WTC11 (cell line): ENCODE measurements around the gene RGS6. TPM values are rescaled to one million over a fixed set of nuclear protein-coding genes. Genes with fewer than 3 reads are reported as not detected.

ENCODE experiments used
- ATAC-seq: fragments of 200-7000 bp; cut with Tn5 transposase; 2 replicates; pipeline ENCODE4 v1.10.0; 2021; ENCODE audit warnings: mild to moderate bottlenecking, moderate library complexity
- CTCF ChIA-PET: fragments of 300-600 bp; sonication (Branson Sonifier 250); formaldehyde crosslinking; loops from one replicate; lab custom pipeline; 2021; ENCODE audit warnings: antibody characterized with exemption; lab: Charles Lee
- POLR2A ChIA-PET: fragments of 350-600 bp; sonication (Branson Sonifier 250); formaldehyde crosslinking; loops from one replicate; lab custom pipeline; 2021; ENCODE audit warnings: antibody characterized with exemption; lab: Charles Lee
- DNase-seq: peaks from one replicate; pipeline ENCODE4 v3.0.0; 2021; ENCODE audit warnings: low spot score
- H3K27ac Mint-ChIP-seq: 2 replicates; pipeline ENCODE4 v1.8.0; 2021; ENCODE audit warnings: mixed read lengths
- H3K27me3 Mint-ChIP-seq: 2 replicates; pipeline ENCODE4 v1.8.0; 2021; ENCODE audit warnings: low read depth, mild to moderate bottlenecking, moderate library complexity, mixed read lengths
- H3K36me3 Mint-ChIP-seq: 2 replicates; pipeline ENCODE4 v1.8.0; 2021; ENCODE audit warnings: mixed read lengths
- H3K4me1 Mint-ChIP-seq: 2 replicates; pipeline ENCODE4 v1.8.0; 2022; ENCODE audit warnings: mixed read lengths
- H3K4me3 Mint-ChIP-seq: 2 replicates; pipeline ENCODE4 v1.8.0; 2021; ENCODE audit warnings: mild to moderate bottlenecking, moderate library complexity, mixed read lengths
- H3K9me3 Mint-ChIP-seq: 2 replicates; pipeline ENCODE4 v1.8.0; 2021; ENCODE audit warnings: mixed read lengths
- CBFB ChIP-seq: sonication (generic); formaldehyde crosslinking; IDR thresholded peaks from 2 replicates; pipeline ENCODE4 v1.8.1; 2022; ENCODE audit warnings: mild to moderate bottlenecking, low read depth, missing genetic modification reagents
- GTF2I ChIP-seq: fragments of 250-450 bp; sonication (Bioruptor Pico); conservative IDR thresholded peaks from 2 replicates; pipeline ENCODE4 v1.4.0; 2021; ENCODE audit warnings: mild to moderate bottlenecking
- MXD4 ChIP-seq: fragments of 250-450 bp; sonication (Bioruptor Pico); IDR thresholded peaks from 2 replicates; pipeline ENCODE4 v1.8.0; 2021; ENCODE audit warnings: mild to moderate bottlenecking, moderate library complexity, borderline replicate concordance
- NR1H2 ChIP-seq: sonication (generic); formaldehyde crosslinking; IDR thresholded peaks from 2 replicates; pipeline ENCODE4 v1.9.0; 2021; ENCODE audit warnings: mild to moderate bottlenecking, moderate library complexity, missing genetic modification reagents
- NR3C1 ChIP-seq: sonication (generic); formaldehyde crosslinking; conservative IDR thresholded peaks from 2 replicates; pipeline ENCODE4 v1.8.1; 2023; ENCODE audit warnings: low read depth, mild to moderate bottlenecking, missing genetic modification reagents
- RELA ChIP-seq: sonication (generic); formaldehyde crosslinking; IDR thresholded peaks from 2 replicates; pipeline ENCODE4 v1.8.1; 2022; ENCODE audit warnings: missing genetic modification reagents, mild to moderate bottlenecking, borderline replicate concordance
- SMAD3 ChIP-seq: sonication (generic); formaldehyde crosslinking; IDR thresholded peaks from 2 replicates; pipeline ENCODE4 v1.8.0; 2022; ENCODE audit warnings: missing genetic modification reagents, mild to moderate bottlenecking, borderline replicate concordance
- SOX15 ChIP-seq: fragments of 250-450 bp; sonication (Bioruptor Pico); IDR thresholded peaks from 2 replicates; pipeline ENCODE4 v1.9.0; 2021; ENCODE audit warnings: mild to moderate bottlenecking
- TCF7 ChIP-seq: sonication (generic); formaldehyde crosslinking; IDR thresholded peaks from 2 replicates; pipeline ENCODE4 v1.8.0; 2022; ENCODE audit warnings: mild to moderate bottlenecking, low read depth, missing genetic modification reagents, moderate library complexity
- ZBTB21 ChIP-seq: sonication (generic); formaldehyde crosslinking; IDR thresholded peaks from 2 replicates; pipeline ENCODE4 v1.8.1; 2023; ENCODE audit warnings: mild to moderate bottlenecking, missing genetic modification reagents, borderline replicate concordance
- ZNF317 ChIP-seq: sonication (generic); formaldehyde crosslinking; IDR thresholded peaks from 2 replicates; pipeline ENCODE4 v1.8.1; 2023; ENCODE audit warnings: low read depth, mild to moderate bottlenecking, moderate library complexity, missing genetic modification reagents, borderline replicate concordance
- total RNA-seq: library from RNA; stranded (reverse); gene quantifications from 3 replicates; pipeline ENCODE4 v1.2.3, GENCODE V29; 2021
- TF ChIP-seq, protein P1 (sequence below): sonication (generic); formaldehyde crosslinking; conservative IDR thresholded peaks from 2 replicates; pipeline ENCODE4 v1.8.1; 2022; ENCODE audit warnings: mild to moderate bottlenecking, missing genetic modification reagents
- TF ChIP-seq, protein P2 (sequence below): fragments of 250-450 bp; sonication (Bioruptor Pico); conservative IDR thresholded peaks from 2 replicates; pipeline ENCODE4 v1.9.0; 2021; ENCODE audit warnings: mild to moderate bottlenecking
- TF ChIP-seq, protein P3 (sequence below): fragments of 250-450 bp; sonication (Bioruptor Pico); IDR thresholded peaks from 2 replicates; pipeline ENCODE4 v1.9.0; 2021; ENCODE audit warnings: mild to moderate bottlenecking, borderline replicate concordance
- TF ChIP-seq, protein P4 (sequence below): fragments of 250-450 bp; sonication (Bioruptor Pico); IDR thresholded peaks from 2 replicates; pipeline ENCODE4 v1.9.0; 2021; ENCODE audit warnings: mild to moderate bottlenecking
- TF ChIP-seq, protein P5 (sequence below): sonication (generic); formaldehyde crosslinking; IDR thresholded peaks from 2 replicates; pipeline ENCODE4 v1.8.1; 2023; ENCODE audit warnings: mild to moderate bottlenecking, moderate library complexity, missing genetic modification reagents
- TF ChIP-seq, protein P6 (sequence below): fragments of 250-450 bp; sonication (Bioruptor Pico); IDR thresholded peaks from 2 replicates; pipeline ENCODE4 v1.9.0; 2021; ENCODE audit warnings: mild to moderate bottlenecking
- TF ChIP-seq, protein P7 (sequence below): sonication (generic); formaldehyde crosslinking; IDR thresholded peaks from 2 replicates; pipeline ENCODE4 v1.8.1; 2023; ENCODE audit warnings: mild to moderate bottlenecking, missing genetic modification reagents

Gene RGS6
- total RNA-seq, 1 experiment from 2014 or later = 1.0 TPM

DNA sequence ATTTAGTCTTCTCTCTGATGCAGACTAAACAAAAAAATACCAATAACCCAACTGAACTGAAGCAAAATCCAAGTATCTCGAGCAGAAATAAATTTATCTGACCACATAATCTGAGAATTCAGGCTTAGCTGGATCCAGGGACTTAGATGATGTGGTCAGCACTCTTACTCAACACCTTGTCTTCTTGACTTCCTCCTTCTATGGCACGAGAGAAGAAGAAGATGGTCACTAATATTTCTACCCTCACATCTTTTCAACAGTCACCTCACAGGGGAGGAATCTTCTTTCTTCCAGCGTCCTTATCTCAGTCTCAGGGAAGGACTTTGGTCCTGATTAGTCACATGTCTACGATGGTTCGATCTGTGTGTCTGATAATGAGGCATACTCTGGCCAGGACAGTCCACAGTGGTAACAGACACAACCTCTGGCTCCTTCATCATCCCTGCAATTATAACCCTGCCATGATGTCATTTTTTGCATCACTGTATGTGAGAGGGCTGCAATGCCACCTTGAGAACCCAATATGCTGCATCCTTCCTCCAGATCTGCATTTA is 15.8 kb downstream of the RGS6 start:
- Mint-ChIP-seq H3K9me3 (peaks cover 8% of the 10 kb centered on the region), H3K4me1 (no peaks in the 10 kb centered on the region), H3K4me3 (no peak overlapping the region), H3K36me3 (no peaks in the 10 kb centered on the region), H3K27ac (no peak overlapping the region), H3K27me3 (no peaks in the 10 kb centered on the region)
- CTCF ChIA-PET = no interaction called here
- no peak for DNase-seq
- ATAC-seq = no peak
- TF ChIP-seq CBFB (CRISPR knock-in tag) (no peak), TCF7 (CRISPR knock-in tag) (no peak), MXD4 (CRISPR knock-in tag) (no peak), SMAD3 (CRISPR knock-in tag) (no peak), GTF2I (no peak), SOX15 (no peak), ZNF317 (CRISPR knock-in tag) (no peak), NR1H2 (CRISPR knock-in tag) (no peak), RELA (no peak), ZBTB21 (CRISPR knock-in tag) (no peak), NR3C1 (no peak)
- TF ChIP-seq, protein P1, sequence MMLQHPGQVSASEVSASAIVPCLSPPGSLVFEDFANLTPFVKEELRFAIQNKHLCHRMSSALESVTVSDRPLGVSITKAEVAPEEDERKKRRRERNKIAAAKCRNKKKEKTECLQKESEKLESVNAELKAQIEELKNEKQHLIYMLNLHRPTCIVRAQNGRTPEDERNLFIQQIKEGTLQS = no peak
- TF ChIP-seq, protein P2, sequence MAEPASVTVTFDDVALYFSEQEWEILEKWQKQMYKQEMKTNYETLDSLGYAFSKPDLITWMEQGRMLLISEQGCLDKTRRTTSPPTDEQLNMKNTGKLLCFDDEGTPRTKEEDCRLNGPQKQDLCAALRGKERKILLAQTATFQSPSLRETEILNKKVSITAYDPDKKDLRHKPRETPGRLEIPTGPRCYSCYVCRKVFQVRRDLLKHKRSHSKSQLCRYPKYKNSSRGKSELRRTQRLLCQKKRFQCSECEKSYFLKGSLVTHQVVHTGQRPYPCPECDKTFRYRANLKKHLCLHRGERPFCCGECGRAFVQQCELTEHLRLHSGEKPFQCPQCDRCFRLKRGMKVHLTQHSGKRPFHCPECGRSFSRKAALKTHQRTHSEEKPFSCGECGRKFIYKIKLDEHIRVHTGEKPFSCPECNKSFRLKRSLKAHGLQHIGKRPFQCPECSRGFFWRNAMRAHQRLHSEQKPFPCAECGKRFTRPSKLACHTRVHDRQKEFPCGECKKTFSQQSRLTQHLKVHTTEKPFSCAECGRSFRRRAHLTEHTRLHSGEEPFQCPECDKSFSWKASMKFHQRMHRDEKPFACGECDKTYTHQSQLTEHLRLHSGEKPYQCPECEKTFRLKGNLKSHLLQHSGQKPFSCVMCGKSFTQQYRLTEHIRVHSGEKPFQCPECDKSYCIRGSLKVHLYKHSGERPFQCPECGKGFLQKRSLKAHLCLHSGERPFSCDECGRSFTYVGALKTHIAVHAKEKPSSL (CRISPR knock-in tag) = no peak
- TF ChIP-seq, protein P3, sequence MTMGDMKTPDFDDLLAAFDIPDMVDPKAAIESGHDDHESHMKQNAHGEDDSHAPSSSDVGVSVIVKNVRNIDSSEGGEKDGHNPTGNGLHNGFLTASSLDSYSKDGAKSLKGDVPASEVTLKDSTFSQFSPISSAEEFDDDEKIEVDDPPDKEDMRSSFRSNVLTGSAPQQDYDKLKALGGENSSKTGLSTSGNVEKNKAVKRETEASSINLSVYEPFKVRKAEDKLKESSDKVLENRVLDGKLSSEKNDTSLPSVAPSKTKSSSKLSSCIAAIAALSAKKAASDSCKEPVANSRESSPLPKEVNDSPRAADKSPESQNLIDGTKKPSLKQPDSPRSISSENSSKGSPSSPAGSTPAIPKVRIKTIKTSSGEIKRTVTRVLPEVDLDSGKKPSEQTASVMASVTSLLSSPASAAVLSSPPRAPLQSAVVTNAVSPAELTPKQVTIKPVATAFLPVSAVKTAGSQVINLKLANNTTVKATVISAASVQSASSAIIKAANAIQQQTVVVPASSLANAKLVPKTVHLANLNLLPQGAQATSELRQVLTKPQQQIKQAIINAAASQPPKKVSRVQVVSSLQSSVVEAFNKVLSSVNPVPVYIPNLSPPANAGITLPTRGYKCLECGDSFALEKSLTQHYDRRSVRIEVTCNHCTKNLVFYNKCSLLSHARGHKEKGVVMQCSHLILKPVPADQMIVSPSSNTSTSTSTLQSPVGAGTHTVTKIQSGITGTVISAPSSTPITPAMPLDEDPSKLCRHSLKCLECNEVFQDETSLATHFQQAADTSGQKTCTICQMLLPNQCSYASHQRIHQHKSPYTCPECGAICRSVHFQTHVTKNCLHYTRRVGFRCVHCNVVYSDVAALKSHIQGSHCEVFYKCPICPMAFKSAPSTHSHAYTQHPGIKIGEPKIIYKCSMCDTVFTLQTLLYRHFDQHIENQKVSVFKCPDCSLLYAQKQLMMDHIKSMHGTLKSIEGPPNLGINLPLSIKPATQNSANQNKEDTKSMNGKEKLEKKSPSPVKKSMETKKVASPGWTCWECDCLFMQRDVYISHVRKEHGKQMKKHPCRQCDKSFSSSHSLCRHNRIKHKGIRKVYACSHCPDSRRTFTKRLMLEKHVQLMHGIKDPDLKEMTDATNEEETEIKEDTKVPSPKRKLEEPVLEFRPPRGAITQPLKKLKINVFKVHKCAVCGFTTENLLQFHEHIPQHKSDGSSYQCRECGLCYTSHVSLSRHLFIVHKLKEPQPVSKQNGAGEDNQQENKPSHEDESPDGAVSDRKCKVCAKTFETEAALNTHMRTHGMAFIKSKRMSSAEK (CRISPR knock-in tag) = no peak
- TF ChIP-seq, protein P4, sequence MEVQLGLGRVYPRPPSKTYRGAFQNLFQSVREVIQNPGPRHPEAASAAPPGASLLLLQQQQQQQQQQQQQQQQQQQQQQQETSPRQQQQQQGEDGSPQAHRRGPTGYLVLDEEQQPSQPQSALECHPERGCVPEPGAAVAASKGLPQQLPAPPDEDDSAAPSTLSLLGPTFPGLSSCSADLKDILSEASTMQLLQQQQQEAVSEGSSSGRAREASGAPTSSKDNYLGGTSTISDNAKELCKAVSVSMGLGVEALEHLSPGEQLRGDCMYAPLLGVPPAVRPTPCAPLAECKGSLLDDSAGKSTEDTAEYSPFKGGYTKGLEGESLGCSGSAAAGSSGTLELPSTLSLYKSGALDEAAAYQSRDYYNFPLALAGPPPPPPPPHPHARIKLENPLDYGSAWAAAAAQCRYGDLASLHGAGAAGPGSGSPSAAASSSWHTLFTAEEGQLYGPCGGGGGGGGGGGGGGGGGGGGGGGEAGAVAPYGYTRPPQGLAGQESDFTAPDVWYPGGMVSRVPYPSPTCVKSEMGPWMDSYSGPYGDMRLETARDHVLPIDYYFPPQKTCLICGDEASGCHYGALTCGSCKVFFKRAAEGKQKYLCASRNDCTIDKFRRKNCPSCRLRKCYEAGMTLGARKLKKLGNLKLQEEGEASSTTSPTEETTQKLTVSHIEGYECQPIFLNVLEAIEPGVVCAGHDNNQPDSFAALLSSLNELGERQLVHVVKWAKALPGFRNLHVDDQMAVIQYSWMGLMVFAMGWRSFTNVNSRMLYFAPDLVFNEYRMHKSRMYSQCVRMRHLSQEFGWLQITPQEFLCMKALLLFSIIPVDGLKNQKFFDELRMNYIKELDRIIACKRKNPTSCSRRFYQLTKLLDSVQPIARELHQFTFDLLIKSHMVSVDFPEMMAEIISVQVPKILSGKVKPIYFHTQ (CRISPR knock-in tag) = no peak
- TF ChIP-seq, protein P5, sequence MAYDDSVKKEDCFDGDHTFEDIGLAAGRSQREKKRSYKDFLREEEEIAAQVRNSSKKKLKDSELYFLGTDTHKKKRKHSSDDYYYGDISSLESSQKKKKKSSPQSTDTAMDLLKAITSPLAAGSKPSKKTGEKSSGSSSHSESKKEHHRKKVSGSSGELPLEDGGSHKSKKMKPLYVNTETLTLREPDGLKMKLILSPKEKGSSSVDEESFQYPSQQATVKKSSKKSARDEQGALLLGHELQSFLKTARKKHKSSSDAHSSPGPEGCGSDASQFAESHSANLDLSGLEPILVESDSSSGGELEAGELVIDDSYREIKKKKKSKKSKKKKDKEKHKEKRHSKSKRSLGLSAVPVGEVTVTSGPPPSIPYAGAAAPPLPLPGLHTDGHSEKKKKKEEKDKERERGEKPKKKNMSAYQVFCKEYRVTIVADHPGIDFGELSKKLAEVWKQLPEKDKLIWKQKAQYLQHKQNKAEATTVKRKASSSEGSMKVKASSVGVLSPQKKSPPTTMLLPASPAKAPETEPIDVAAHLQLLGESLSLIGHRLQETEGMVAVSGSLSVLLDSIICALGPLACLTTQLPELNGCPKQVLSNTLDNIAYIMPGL (CRISPR knock-in tag) = no peak
- TF ChIP-seq, protein P6, sequence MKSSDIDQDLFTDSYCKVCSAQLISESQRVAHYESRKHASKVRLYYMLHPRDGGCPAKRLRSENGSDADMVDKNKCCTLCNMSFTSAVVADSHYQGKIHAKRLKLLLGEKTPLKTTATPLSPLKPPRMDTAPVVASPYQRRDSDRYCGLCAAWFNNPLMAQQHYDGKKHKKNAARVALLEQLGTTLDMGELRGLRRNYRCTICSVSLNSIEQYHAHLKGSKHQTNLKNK (CRISPR knock-in tag) = no peak
- TF ChIP-seq, protein P7, sequence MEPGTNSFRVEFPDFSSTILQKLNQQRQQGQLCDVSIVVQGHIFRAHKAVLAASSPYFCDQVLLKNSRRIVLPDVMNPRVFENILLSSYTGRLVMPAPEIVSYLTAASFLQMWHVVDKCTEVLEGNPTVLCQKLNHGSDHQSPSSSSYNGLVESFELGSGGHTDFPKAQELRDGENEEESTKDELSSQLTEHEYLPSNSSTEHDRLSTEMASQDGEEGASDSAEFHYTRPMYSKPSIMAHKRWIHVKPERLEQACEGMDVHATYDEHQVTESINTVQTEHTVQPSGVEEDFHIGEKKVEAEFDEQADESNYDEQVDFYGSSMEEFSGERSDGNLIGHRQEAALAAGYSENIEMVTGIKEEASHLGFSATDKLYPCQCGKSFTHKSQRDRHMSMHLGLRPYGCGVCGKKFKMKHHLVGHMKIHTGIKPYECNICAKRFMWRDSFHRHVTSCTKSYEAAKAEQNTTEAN (CRISPR knock-in tag) = no peak
- POLR2A ChIA-PET = no interaction called here
